ENCODE data around the gene SPECC1.

Gene SPECC1

DNA sequence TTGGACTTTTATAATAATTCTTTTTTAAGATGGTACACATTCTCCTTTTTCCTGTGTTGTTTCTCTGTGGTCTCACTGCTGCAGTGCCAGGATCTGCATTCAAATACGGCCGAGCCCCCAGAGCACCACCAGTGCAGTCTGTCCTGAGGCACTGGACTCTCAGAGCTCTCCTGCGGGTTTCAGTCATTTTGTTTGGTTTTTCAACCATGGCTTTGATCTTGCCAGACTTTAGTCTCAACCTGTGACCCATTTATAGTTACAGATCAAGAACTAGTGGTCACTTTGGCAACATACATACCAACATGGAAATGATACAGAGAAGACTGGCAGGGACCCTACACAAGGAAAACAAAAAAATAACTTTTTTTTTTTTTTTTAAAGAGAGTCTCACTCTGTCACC is 280.8 kb downstream of the SPECC1 start:
- no peaks in the 10 kb centered on the region for H3K27me3 ChIP-seq (ENCODE audit: insufficient read depth, poor library complexity, severe bottlenecking)
- no peak overlapping the region for H3K4me3 ChIP-seq (replicated peaks; ENCODE audit: insufficient read depth, low read length)
- no peak overlapping the region for H3K27ac ChIP-seq (replicated peaks)
- DNase-seq (ENCODE audit: low read depth in 1 of 2, low spot score in 1 of 2), result no peak
- TF ChIP-seq SPI1 (IDR thresholded peaks at IDR 0.05; ENCODE audit: borderline replicate concordance, low read depth) (no peak), POLR2AphosphoS5 (IDR thresholded peaks at IDR 0.05; ENCODE audit: low read depth) (no peak)

DNA sequence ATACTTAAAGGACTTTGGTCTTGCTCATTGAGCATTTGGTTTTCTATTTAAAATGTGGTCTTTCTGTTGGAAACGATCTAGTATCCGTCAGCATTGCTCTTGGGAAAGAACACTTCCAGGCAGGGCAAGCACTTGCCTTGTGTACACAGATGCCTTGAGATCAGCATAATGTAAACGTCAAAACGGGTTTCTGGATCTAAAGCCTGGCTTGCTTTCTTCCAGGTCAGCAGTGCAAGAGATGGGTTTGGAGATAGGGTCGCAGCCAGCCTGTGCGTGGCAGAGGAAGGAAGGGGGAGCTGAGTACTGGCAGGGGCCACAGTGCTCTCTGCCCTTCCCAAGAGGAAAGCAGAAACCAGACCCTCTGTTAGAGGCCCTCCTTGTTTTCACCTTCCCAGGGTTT is 282.7 kb downstream of the SPECC1 start:
- Histone ChIP-seq H3K27ac (replicated peaks) (no peak overlapping the region), H3K4me3 (replicated peaks; ENCODE audit: insufficient read depth, low read length) (no peak overlapping the region), H3K27me3 (ENCODE audit: insufficient read depth, poor library complexity, severe bottlenecking) (no peaks in the 10 kb centered on the region)
- TF ChIP-seq SPI1 (IDR thresholded peaks at IDR 0.05; ENCODE audit: borderline replicate concordance, low read depth) (no peak), GABPA (IDR thresholded peaks at IDR 0.05; ENCODE audit: low read depth) (no peak), POLR2AphosphoS5 (IDR thresholded peaks at IDR 0.05; ENCODE audit: low read depth) (no peak)
- TF ChIP-seq, protein P1, sequence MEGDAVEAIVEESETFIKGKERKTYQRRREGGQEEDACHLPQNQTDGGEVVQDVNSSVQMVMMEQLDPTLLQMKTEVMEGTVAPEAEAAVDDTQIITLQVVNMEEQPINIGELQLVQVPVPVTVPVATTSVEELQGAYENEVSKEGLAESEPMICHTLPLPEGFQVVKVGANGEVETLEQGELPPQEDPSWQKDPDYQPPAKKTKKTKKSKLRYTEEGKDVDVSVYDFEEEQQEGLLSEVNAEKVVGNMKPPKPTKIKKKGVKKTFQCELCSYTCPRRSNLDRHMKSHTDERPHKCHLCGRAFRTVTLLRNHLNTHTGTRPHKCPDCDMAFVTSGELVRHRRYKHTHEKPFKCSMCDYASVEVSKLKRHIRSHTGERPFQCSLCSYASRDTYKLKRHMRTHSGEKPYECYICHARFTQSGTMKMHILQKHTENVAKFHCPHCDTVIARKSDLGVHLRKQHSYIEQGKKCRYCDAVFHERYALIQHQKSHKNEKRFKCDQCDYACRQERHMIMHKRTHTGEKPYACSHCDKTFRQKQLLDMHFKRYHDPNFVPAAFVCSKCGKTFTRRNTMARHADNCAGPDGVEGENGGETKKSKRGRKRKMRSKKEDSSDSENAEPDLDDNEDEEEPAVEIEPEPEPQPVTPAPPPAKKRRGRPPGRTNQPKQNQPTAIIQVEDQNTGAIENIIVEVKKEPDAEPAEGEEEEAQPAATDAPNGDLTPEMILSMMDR (IDR thresholded peaks at IDR 0.05; ENCODE audit: insufficient read depth, low read length), result no peak
- TF ChIP-seq, protein P2, sequence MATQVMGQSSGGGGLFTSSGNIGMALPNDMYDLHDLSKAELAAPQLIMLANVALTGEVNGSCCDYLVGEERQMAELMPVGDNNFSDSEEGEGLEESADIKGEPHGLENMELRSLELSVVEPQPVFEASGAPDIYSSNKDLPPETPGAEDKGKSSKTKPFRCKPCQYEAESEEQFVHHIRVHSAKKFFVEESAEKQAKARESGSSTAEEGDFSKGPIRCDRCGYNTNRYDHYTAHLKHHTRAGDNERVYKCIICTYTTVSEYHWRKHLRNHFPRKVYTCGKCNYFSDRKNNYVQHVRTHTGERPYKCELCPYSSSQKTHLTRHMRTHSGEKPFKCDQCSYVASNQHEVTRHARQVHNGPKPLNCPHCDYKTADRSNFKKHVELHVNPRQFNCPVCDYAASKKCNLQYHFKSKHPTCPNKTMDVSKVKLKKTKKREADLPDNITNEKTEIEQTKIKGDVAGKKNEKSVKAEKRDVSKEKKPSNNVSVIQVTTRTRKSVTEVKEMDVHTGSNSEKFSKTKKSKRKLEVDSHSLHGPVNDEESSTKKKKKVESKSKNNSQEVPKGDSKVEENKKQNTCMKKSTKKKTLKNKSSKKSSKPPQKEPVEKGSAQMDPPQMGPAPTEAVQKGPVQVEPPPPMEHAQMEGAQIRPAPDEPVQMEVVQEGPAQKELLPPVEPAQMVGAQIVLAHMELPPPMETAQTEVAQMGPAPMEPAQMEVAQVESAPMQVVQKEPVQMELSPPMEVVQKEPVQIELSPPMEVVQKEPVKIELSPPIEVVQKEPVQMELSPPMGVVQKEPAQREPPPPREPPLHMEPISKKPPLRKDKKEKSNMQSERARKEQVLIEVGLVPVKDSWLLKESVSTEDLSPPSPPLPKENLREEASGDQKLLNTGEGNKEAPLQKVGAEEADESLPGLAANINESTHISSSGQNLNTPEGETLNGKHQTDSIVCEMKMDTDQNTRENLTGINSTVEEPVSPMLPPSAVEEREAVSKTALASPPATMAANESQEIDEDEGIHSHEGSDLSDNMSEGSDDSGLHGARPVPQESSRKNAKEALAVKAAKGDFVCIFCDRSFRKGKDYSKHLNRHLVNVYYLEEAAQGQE (IDR thresholded peaks at IDR 0.05; ENCODE audit: insufficient replicate concordance, low read depth), result no peak
- DNase-seq (ENCODE audit: low read depth in 1 of 2, low spot score in 1 of 2), result no peak

DNA sequence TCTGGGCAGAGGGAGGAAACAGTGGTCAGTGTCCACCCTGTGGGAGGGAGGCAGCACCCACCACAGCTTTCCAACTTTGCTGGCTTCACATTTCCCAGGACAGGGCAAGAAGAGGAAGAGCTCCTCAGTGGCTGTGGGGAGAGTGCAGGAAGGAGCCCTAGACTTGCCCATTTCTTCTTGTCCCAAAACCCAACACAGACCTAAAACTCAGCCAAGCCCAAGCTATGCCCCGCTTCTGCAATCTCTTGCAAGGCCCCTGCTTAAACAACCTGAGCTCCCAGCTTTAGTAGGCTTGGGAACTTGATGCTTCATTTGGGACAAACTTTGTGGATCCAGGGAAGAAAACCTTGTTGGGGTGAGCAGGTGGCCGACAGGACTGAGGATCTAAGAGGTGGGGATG is 284.3 kb downstream of the SPECC1 start:
- H3K27me3 ChIP-seq (ENCODE audit: insufficient read depth, poor library complexity, severe bottlenecking), result no peaks in the 10 kb centered on the region
- no peak for DNase-seq (ENCODE audit: low read depth in 1 of 2, low spot score in 1 of 2)
- no peak overlapping the region for H3K4me3 ChIP-seq (replicated peaks; ENCODE audit: insufficient read depth, low read length)
- H3K27ac ChIP-seq (replicated peaks), result no peak overlapping the region
- no peak for TF ChIP-seq POLR2AphosphoS5 (IDR thresholded peaks at IDR 0.05; ENCODE audit: low read depth)
- TF ChIP-seq GABPA (IDR thresholded peaks at IDR 0.05; ENCODE audit: low read depth), result no peak
- TF ChIP-seq, protein P2 (IDR thresholded peaks at IDR 0.05; ENCODE audit: insufficient replicate concordance, low read depth), result no peak
- TF ChIP-seq SPI1 (IDR thresholded peaks at IDR 0.05; ENCODE audit: borderline replicate concordance, low read depth), result no peak
- TF ChIP-seq, protein P1 (IDR thresholded peaks at IDR 0.05; ENCODE audit: insufficient read depth, low read length), result no peak

DNA sequence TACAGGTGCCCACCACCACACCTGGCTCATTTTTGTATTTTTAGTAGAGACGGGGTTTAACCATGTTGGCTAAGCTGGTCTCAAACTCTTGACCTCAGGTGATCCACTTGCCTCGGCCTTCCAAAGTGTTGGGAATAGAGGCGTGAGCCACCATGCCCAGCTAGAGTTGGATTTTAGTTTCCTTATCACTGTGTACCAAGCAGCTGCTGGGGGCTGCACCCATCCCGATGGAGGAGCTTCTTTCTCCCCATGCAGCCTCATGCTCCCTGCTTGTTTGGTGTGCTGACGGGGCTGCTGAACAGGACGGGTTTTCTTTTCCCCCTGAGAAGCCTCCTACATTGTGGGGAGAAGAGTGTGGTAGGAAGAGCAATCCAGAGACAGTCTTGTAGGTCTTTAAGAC is 285.0 kb downstream of the SPECC1 start:
- TF ChIP-seq, protein P2 (IDR thresholded peaks at IDR 0.05; ENCODE audit: insufficient replicate concordance, low read depth), result no peak
- TF ChIP-seq POLR2AphosphoS5 (IDR thresholded peaks at IDR 0.05; ENCODE audit: low read depth) (no peak), SPI1 (IDR thresholded peaks at IDR 0.05; ENCODE audit: borderline replicate concordance, low read depth) (no peak), GABPA (IDR thresholded peaks at IDR 0.05; ENCODE audit: low read depth) (no peak)
- TF ChIP-seq, protein P1 (IDR thresholded peaks at IDR 0.05; ENCODE audit: insufficient read depth, low read length), result no peak
- Histone ChIP-seq H3K27me3 (ENCODE audit: insufficient read depth, poor library complexity, severe bottlenecking) (no peaks in the 10 kb centered on the region), H3K27ac (replicated peaks) (no peak overlapping the region), H3K4me3 (replicated peaks; ENCODE audit: insufficient read depth, low read length) (no peak overlapping the region)
- no peak for DNase-seq (ENCODE audit: low read depth in 1 of 2, low spot score in 1 of 2)

All from HL-60 (cell line).